Measurements from ENCODE around the gene TRIP13.
"Not testable (repeated sequence)": the region's sequence is repeated elsewhere in the genome, so short reads cannot be mapped to it uniquely, and the experiment has no call there.

TRIP13 gene

GRCh38 chr5:912280-913091 is 19.8 kb downstream of the TRIP13 start:
- TF ChIP-seq CTCF (IDR thresholded peaks at IDR 0.05; ENCODE audit: low read depth, low read length, poor library complexity, severe bottlenecking) (no peak), EZH2phosphoT487 (IDR thresholded peaks at IDR 0.05; ENCODE audit: borderline replicate concordance, low read length) (no peak)
- Histone ChIP-seq H3K9me2 (replicated peaks; ENCODE audit: control insufficient read depth, low read length) (no peaks in the 10 kb centered on the region), H3K27me3 (ENCODE audit: control insufficient read depth, low read length) (no peaks in the 10 kb centered on the region), H4K20me1 (ENCODE audit: control insufficient read depth, insufficient read depth, low read depth, low read length) (no peaks in the 10 kb centered on the region), H3K79me2 (ENCODE audit: control insufficient read depth, low read length) (no peaks in the 10 kb centered on the region), H3K4me3 (ENCODE audit: low read length) (no peak overlapping the region), H3K9me3 (ENCODE audit: control insufficient read depth, insufficient read depth, low read length) (no peaks in the 10 kb centered on the region), H3F3A (ENCODE audit: control insufficient read depth, insufficient read depth) (no peaks in the 10 kb centered on the region), H3K4me1 (ENCODE audit: control insufficient read depth, low read length) (no peaks in the 10 kb centered on the region), H3K4me2 (ENCODE audit: low read length) (no peak overlapping the region), H3K36me3 (ENCODE audit: control insufficient read depth, low read length) (peaks cover 79% of the 10 kb centered on the region), H3K27ac (ENCODE audit: low read depth, low read length) (no peak overlapping the region)

GRCh38 chr5:914174-914573 is 21.5 kb downstream of the TRIP13 start:
- H3K79me2 ChIP-seq (ENCODE audit: control insufficient read depth, low read length): no peaks in the 10 kb centered on the region
- H3K4me3 ChIP-seq (ENCODE audit: low read length): no peak overlapping the region
- H3F3A ChIP-seq (ENCODE audit: control insufficient read depth, insufficient read depth): no peaks in the 10 kb centered on the region
- no peak overlapping the region for H3K27ac ChIP-seq (ENCODE audit: low read depth, low read length)
- TF ChIP-seq CTCF (IDR thresholded peaks at IDR 0.05; ENCODE audit: low read depth, low read length, poor library complexity, severe bottlenecking) (no peak), EZH2phosphoT487 (IDR thresholded peaks at IDR 0.05; ENCODE audit: borderline replicate concordance, low read length) (no peak)
- H4K20me1 ChIP-seq (ENCODE audit: control insufficient read depth, insufficient read depth, low read depth, low read length): no peaks in the 10 kb centered on the region
- no peak overlapping the region for H3K4me2 ChIP-seq (ENCODE audit: low read length)
- no peaks in the 10 kb centered on the region for H3K4me1 ChIP-seq (ENCODE audit: control insufficient read depth, low read length)
- H3K36me3 ChIP-seq (ENCODE audit: control insufficient read depth, low read length): peaks cover 75% of the 10 kb centered on the region
- H3K9me2 ChIP-seq (replicated peaks; ENCODE audit: control insufficient read depth, low read length): no peaks in the 10 kb centered on the region
- H3K9me3 ChIP-seq (ENCODE audit: control insufficient read depth, insufficient read depth, low read length): no peaks in the 10 kb centered on the region
- no peaks in the 10 kb centered on the region for H3K27me3 ChIP-seq (ENCODE audit: control insufficient read depth, low read length)

- Histone ChIP-seq H3K4me1 (ENCODE audit: control insufficient read depth, low read length) (no peaks in the 10 kb centered on the region), H3K27ac (ENCODE audit: low read depth, low read length) (no peak overlapping the region), H3K4me2 (ENCODE audit: low read length) (no peak overlapping the region), H4K20me1 (ENCODE audit: control insufficient read depth, insufficient read depth, low read depth, low read length) (no peaks in the 10 kb centered on the region), H3K9me2 (replicated peaks; ENCODE audit: control insufficient read depth, low read length) (no peaks in the 10 kb centered on the region), H3F3A (ENCODE audit: control insufficient read depth, insufficient read depth) (no peaks in the 10 kb centered on the region), H3K36me3 (ENCODE audit: control insufficient read depth, low read length) (peaks cover 74% of the 10 kb centered on the region), H3K27me3 (ENCODE audit: control insufficient read depth, low read length) (no peaks in the 10 kb centered on the region), H3K79me2 (ENCODE audit: control insufficient read depth, low read length) (no peaks in the 10 kb centered on the region), H3K9me3 (ENCODE audit: control insufficient read depth, insufficient read depth, low read length) (no peaks in the 10 kb centered on the region), H3K4me3 (ENCODE audit: low read length) (no peak overlapping the region)
- TF ChIP-seq CTCF (IDR thresholded peaks at IDR 0.05; ENCODE audit: low read depth, low read length, poor library complexity, severe bottlenecking) (no peak), EZH2phosphoT487 (IDR thresholded peaks at IDR 0.05; ENCODE audit: borderline replicate concordance, low read length) (no peak)
These were observed 21.9 kb downstream of the TRIP13 start for GRCh38 chr5:914612-915011.

- not testable (repeated sequence) for H3K9me2 ChIP-seq (replicated peaks; ENCODE audit: control insufficient read depth, low read length); H3K4me1 ChIP-seq (ENCODE audit: control insufficient read depth, low read length)
These were observed 22.7 kb downstream of the TRIP13 start for GRCh38 chr5:915346-915745.

More at GRCh38 chr5:915346-915745, 22.7 kb downstream of the TRIP13 start:
- H3K4me2 ChIP-seq (ENCODE audit: low read length); H3K79me2 ChIP-seq (ENCODE audit: control insufficient read depth, low read length); H4K20me1 ChIP-seq (ENCODE audit: control insufficient read depth, insufficient read depth, low read depth, low read length); H3K27ac ChIP-seq (ENCODE audit: low read depth, low read length); H3F3A ChIP-seq (ENCODE audit: control insufficient read depth, insufficient read depth); H3K9me3 ChIP-seq (ENCODE audit: control insufficient read depth, insufficient read depth, low read length); H3K4me3 ChIP-seq (ENCODE audit: low read length); H3K27me3 ChIP-seq (ENCODE audit: control insufficient read depth, low read length): not testable (repeated sequence)
- H3K36me3 ChIP-seq (ENCODE audit: control insufficient read depth, low read length): peaks cover 70% of the 10 kb centered on the region
